Smooth muscle cell (in vitro differentiated cells): Measurements from ENCODE around the gene CLSTN2. TPM values are rescaled to one million over a fixed set of nuclear protein-coding genes. Genes with fewer than 3 reads are reported as not detected.

Experiments used
- DNase-seq: peaks from one replicate; lab custom pipeline; 2025; ENCODE audit not compliant: unreplicated experiment; lab: John Stamatoyannopoulos, UW
- H2AFZ ChIP-seq: fragments of 200-600 bp; sonication (generic); 2 replicates; pipeline ENCODE4 v1.6.0; 2016; ENCODE audit warnings: antibody characterized with exemption, low read depth, mild to moderate bottlenecking
- H3F3A ChIP-seq: fragments of 200-600 bp; sonication (generic); 2 replicates; pipeline ENCODE4 v1.6.0; 2017; ENCODE audit warnings: antibody characterized with exemption, low read depth
- H3K27ac ChIP-seq: fragments of 200-600 bp; sonication (generic); 2 replicates; pipeline ENCODE4 v1.5.1; 2016; ENCODE audit warnings: low read depth, mild to moderate bottlenecking
- H3K27me3 ChIP-seq: fragments of 200-600 bp; sonication (generic); 2 replicates; pipeline ENCODE4 v1.6.1; 2016; ENCODE audit warnings: low read depth, mild to moderate bottlenecking
- H3K36me3 ChIP-seq: fragments of 200-600 bp; sonication (generic); 2 replicates; pipeline ENCODE4 v1.5.1; 2016; ENCODE audit warnings: low read depth
- H3K4me1 ChIP-seq: fragments of 200-600 bp; sonication (generic); 2 replicates; pipeline ENCODE4 v1.5.1; 2016; ENCODE audit warnings: low read depth
- H3K4me2 ChIP-seq: fragments of 200-600 bp; sonication (generic); 2 replicates; pipeline ENCODE4 v1.6.0; 2016; ENCODE audit warnings: mild to moderate bottlenecking
- H3K4me3 ChIP-seq: fragments of 200-600 bp; sonication (generic); 2 replicates; pipeline ENCODE4 v1.5.1; 2016; ENCODE audit warnings: mild to moderate bottlenecking
- H3K79me2 ChIP-seq: fragments of 200-600 bp; sonication (generic); 2 replicates; pipeline ENCODE4 v1.6.0; 2016; ENCODE audit warnings: low read depth, mild to moderate bottlenecking
- H3K9ac ChIP-seq: fragments of 200-600 bp; sonication (generic); 2 replicates; pipeline ENCODE4 v1.6.0; 2016; ENCODE audit warnings: low read depth
- H3K9me3 ChIP-seq: fragments of 200-600 bp; sonication (generic); replicated peaks from 2 replicates; pipeline ENCODE4 v1.5.1; 2016; ENCODE audit warnings: low read depth
- H4K20me1 ChIP-seq: fragments of 200-600 bp; sonication (generic); 2 replicates; pipeline ENCODE4 v1.6.0; 2016; ENCODE audit warnings: low read depth
- CTCF ChIP-seq: fragments of 200-600 bp; sonication (generic); IDR thresholded peaks from 2 replicates; pipeline ENCODE4 v1.5.1; 2017; ENCODE audit warnings: borderline replicate concordance, mild to moderate bottlenecking, antibody characterized with exemption; ENCODE audit not compliant: insufficient read depth, poor library complexity, severe bottlenecking
- WGBS: methylation state at CpG from one replicate; pipeline ENCODE4 v1.1.7; 2016; ENCODE audit warnings: low lambda C conversion rate; 5-methylcytosine and 5-hydroxymethylcytosine counted together
- polyA plus RNA-seq: library from polyadenylated mRNA; unstranded; fragments of >200 nt; fragmentation: Nextera tagmentation; extraction: Ambion mirVana; gene quantifications from 2 replicates; pipeline ENCODE4 v1.2.1, GENCODE V29; 2016
- total RNA-seq: library from RNA; depleted of rRNA; stranded (reverse); fragments of >200 nt; gene quantifications from 2 replicates; pipeline ENCODE4 v1.2.3, GENCODE V29; 2014

Gene CLSTN2
- total and polyA plus RNA-seq, 2 experiments from 2014 or later: 0.91 to 1.5 TPM

- no peaks in the 10 kb centered on the region for H4K20me1 ChIP-seq
- no peak overlapping the region for H3K27ac ChIP-seq
- no peak overlapping the region for H3K4me3 ChIP-seq
- no peak overlapping the region for H2AFZ ChIP-seq
- DNase-seq: no peak
- H3K36me3 ChIP-seq: no peaks in the 10 kb centered on the region
- H3K4me2 ChIP-seq: no peak overlapping the region
- H3K4me1 ChIP-seq: no peaks in the 10 kb centered on the region
- no peak for TF ChIP-seq CTCF
- no peaks in the 10 kb centered on the region for H3K27me3 ChIP-seq
- 92% methylated on average over 4 of the region's 4 CpGs for WGBS
- H3K79me2 ChIP-seq: no peaks in the 10 kb centered on the region
- H3K9ac ChIP-seq: no peak overlapping the region
- no peaks in the 10 kb centered on the region for H3K9me3 ChIP-seq
- no peaks in the 10 kb centered on the region for H3F3A ChIP-seq
Measured at GRCh38 chr3:140349938-140350337, 415.0 kb downstream of the CLSTN2 start.

- no peak for TF ChIP-seq CTCF
- Histone ChIP-seq H3K27me3 (no peaks in the 10 kb centered on the region), H3K36me3 (no peaks in the 10 kb centered on the region), H3K9me3 (no peaks in the 10 kb centered on the region), H3K4me1 (no peaks in the 10 kb centered on the region), H3K4me3 (no peak overlapping the region), H3K79me2 (no peaks in the 10 kb centered on the region), H3F3A (no peaks in the 10 kb centered on the region), H2AFZ (no peak overlapping the region), H4K20me1 (no peaks in the 10 kb centered on the region), H3K4me2 (no peak overlapping the region), H3K9ac (no peak overlapping the region), H3K27ac (no peak overlapping the region)
- WGBS: 71% methylated on average over 3 of the region's 3 CpGs
- no peak for DNase-seq
Measured at GRCh38 chr3:140351466-140351865, 416.5 kb downstream of the CLSTN2 start.

GRCh38 chr3:140355481-140355880, 420.5 kb downstream of the CLSTN2 start:
- WGBS: 90% methylated on average over 3 of the region's 3 CpGs
- H3K27ac ChIP-seq: no peak overlapping the region

More at GRCh38 chr3:140355481-140355880, 420.5 kb downstream of the CLSTN2 start:
- Histone ChIP-seq H3K9me3 (no peaks in the 10 kb centered on the region), H3K9ac (no peak overlapping the region), H3K4me2 (no peak overlapping the region), H3K4me3 (no peak overlapping the region), H3K79me2 (no peaks in the 10 kb centered on the region), H2AFZ (no peak overlapping the region), H3K27me3 (no peaks in the 10 kb centered on the region), H3K36me3 (no peaks in the 10 kb centered on the region), H3F3A (no peaks in the 10 kb centered on the region), H4K20me1 (no peaks in the 10 kb centered on the region), H3K4me1 (no peaks in the 10 kb centered on the region)
- DNase-seq: no peak
- no peak for TF ChIP-seq CTCF
